MM.1S (cell line): ENCODE measurements around the gene PI4KA.

Experiments used
- DNase-seq: peaks from one replicate; pipeline ENCODE4 v3.0.0-alpha.2; 2015
- H2AFZ ChIP-seq: fragments of 300-600 bp; sonication (generic); 2 replicates; pipeline ENCODE4 v1.6.0; 2016; ENCODE audit warnings: antibody characterized with exemption, low read length
- H3F3A ChIP-seq: fragments of 300-600 bp; sonication (generic); 2 replicates; pipeline ENCODE4 v1.6.1; 2016; ENCODE audit warnings: mild to moderate bottlenecking, antibody characterized with exemption, low read length, moderate library complexity, mixed read lengths; ENCODE audit not compliant: insufficient read depth
- H3K27ac ChIP-seq: fragments of 300-600 bp; sonication (generic); 2 replicates; pipeline ENCODE4 v1.5.1; 2016; ENCODE audit warnings: mild to moderate bottlenecking, low read length
- H3K27me3 ChIP-seq: fragments of 300-600 bp; sonication (generic); replicated peaks from 2 replicates; pipeline ENCODE4 v1.6.0; 2016; ENCODE audit warnings: low read length; ENCODE audit not compliant: insufficient read depth
- H3K36me3 ChIP-seq: fragments of 300-600 bp; sonication (generic); replicated peaks from 2 replicates; pipeline ENCODE4 v1.6.1; 2016; ENCODE audit warnings: mild to moderate bottlenecking, low read length, mixed read lengths; ENCODE audit not compliant: insufficient read depth
- H3K4me1 ChIP-seq: fragments of 300-600 bp; sonication (generic); 2 replicates; pipeline ENCODE4 v1.6.1; 2016; ENCODE audit warnings: low read length, mixed read lengths
- H3K4me2 ChIP-seq: fragments of 300-600 bp; sonication (generic); 2 replicates; pipeline ENCODE4 v1.6.0; 2016; ENCODE audit warnings: low read depth, low read length
- H3K4me3 ChIP-seq: fragments of 300-600 bp; sonication (generic); 2 replicates; pipeline ENCODE4 v1.5.1; 2016; ENCODE audit warnings: low read length, mixed read lengths
- H3K79me2 ChIP-seq: fragments of 300-600 bp; sonication (generic); 2 replicates; pipeline ENCODE4 v1.6.1; 2016; ENCODE audit warnings: mixed run types, low read length, mixed read lengths
- H3K9ac ChIP-seq: fragments of 300-600 bp; sonication (generic); 2 replicates; pipeline ENCODE4 v1.6.1; 2016; ENCODE audit warnings: low read length, mixed read lengths
- H3K9me2 ChIP-seq: fragments of 300-600 bp; sonication (generic); replicated peaks from 2 replicates; pipeline ENCODE4 v1.6.1; 2016; ENCODE audit warnings: mild to moderate bottlenecking, low read length, mixed read lengths; ENCODE audit not compliant: insufficient read depth
- H3K9me3 ChIP-seq: fragments of 300-600 bp; sonication (generic); replicated peaks from 2 replicates; pipeline ENCODE4 v1.6.1; 2016; ENCODE audit warnings: mild to moderate bottlenecking, low read length, mixed read lengths; ENCODE audit not compliant: insufficient read depth
- H4K20me1 ChIP-seq: fragments of 300-600 bp; sonication (generic); 2 replicates; pipeline ENCODE4 v1.6.1; 2016; ENCODE audit warnings: mild to moderate bottlenecking, low read length, moderate library complexity, mixed read lengths; ENCODE audit not compliant: insufficient read depth
- CTCF ChIP-seq: fragments of 300-600 bp; sonication (generic); IDR thresholded peaks from 2 replicates; pipeline ENCODE4 v1.5.1; 2016; ENCODE audit warnings: antibody characterized with exemption, low read length, mixed read lengths
- EZH2 ChIP-seq: fragments of 300-600 bp; sonication (generic); optimal IDR thresholded peaks from 2 replicates; pipeline ENCODE3; 2017; ENCODE audit warnings: low read depth, mild to moderate bottlenecking, antibody characterized with exemption, low read length, mixed read lengths
- EZH2phosphoT487 ChIP-seq: fragments of 300-600 bp; sonication (generic); IDR thresholded peaks from 2 replicates; pipeline ENCODE4 v1.6.1; 2018; ENCODE audit warnings: antibody characterized with exemption, low read length

PI4KA gene

GRCh38 chr22:20752104-20752741, 106.4 kb downstream of the PI4KA start:
- Histone ChIP-seq H4K20me1 (no peaks in the 10 kb centered on the region), H3K9me2 (no peaks in the 10 kb centered on the region), H3K27ac (no peak overlapping the region), H3K27me3 (no peaks in the 10 kb centered on the region), H3K4me1 (no peaks in the 10 kb centered on the region), H3K79me2 (no peaks in the 10 kb centered on the region), H3K4me2 (no peak overlapping the region), H3K9ac (no peak overlapping the region), H3F3A (no peaks in the 10 kb centered on the region; the same call in 1 of the 2 replicates), H3K36me3 (no peaks in the 10 kb centered on the region), H3K4me3 (no peak overlapping the region), H2AFZ (no peak overlapping the region), H3K9me3 (no peaks in the 10 kb centered on the region)
- no peak for TF ChIP-seq EZH2
- TF ChIP-seq CTCF = no peak
- no peak for TF ChIP-seq EZH2phosphoT487
- no peak for DNase-seq

- no peak for TF ChIP-seq CTCF
- no peak for TF ChIP-seq EZH2
- no peak for TF ChIP-seq EZH2phosphoT487
- no peak overlapping the region for H3K4me2 ChIP-seq
- H3K9me2 ChIP-seq = no peaks in the 10 kb centered on the region
- no peaks in the 10 kb centered on the region for H3K27me3 ChIP-seq
- H3K4me1 ChIP-seq = no peaks in the 10 kb centered on the region
- no peak for DNase-seq
- no peaks in the 10 kb centered on the region; the same call in 1 of the 2 replicates for H3F3A ChIP-seq
- no peaks in the 10 kb centered on the region for H4K20me1 ChIP-seq
- H2AFZ ChIP-seq = no peak overlapping the region
- no peaks in the 10 kb centered on the region for H3K36me3 ChIP-seq
- H3K27ac ChIP-seq = no peak overlapping the region
- H3K9me3 ChIP-seq = no peaks in the 10 kb centered on the region
- H3K4me3 ChIP-seq = no peak overlapping the region
- H3K9ac ChIP-seq = no peak overlapping the region
- no peaks in the 10 kb centered on the region for H3K79me2 ChIP-seq
These were observed 107.3 kb downstream of the PI4KA start for GRCh38 chr22:20751185-20751851.

GRCh38 chr22:20750461-20751184, 108.0 kb downstream of the PI4KA start:
- H3K9me2 ChIP-seq = no peaks in the 10 kb centered on the region
- H4K20me1 ChIP-seq = no peaks in the 10 kb centered on the region
- no peak overlapping the region for H3K27ac ChIP-seq
- no peak overlapping the region for H3K4me2 ChIP-seq
- H3K9ac ChIP-seq = no peak overlapping the region
- no peak for DNase-seq
- no peaks in the 10 kb centered on the region for H3K27me3 ChIP-seq
- H2AFZ ChIP-seq = no peak overlapping the region
- no peaks in the 10 kb centered on the region for H3K79me2 ChIP-seq
- H3K4me3 ChIP-seq = no peak overlapping the region
- no peaks in the 10 kb centered on the region for H3K9me3 ChIP-seq
- H3K36me3 ChIP-seq = no peaks in the 10 kb centered on the region
- H3K4me1 ChIP-seq = no peaks in the 10 kb centered on the region
- TF ChIP-seq EZH2phosphoT487 = no peak
- TF ChIP-seq EZH2 = no peak
- no peak for TF ChIP-seq CTCF
- no peaks in the 10 kb centered on the region; the same call in 1 of the 2 replicates for H3F3A ChIP-seq
